AG08395 (cell line): ENCODE data around the gene LYL1.

Experiments used
- DNase-seq: peaks from one replicate; pipeline ENCODE4 v3.0.0; 2012; ENCODE audit warnings: mixed read lengths, low spot score

LYL1 gene

GRCh38 chr19:13092606-13093235, 9.9 kb downstream of the LYL1 start:
- DNase-seq: no peak

GRCh38 chr19:13092158-13092543, 10.5 kb downstream of the LYL1 start:
- no peak for DNase-seq

GRCh38 chr19:13091400-13092157, 11.1 kb downstream of the LYL1 start:
- peak; percentile 75 for DNase-seq

GRCh38 chr19:13090511-13091231, 12.0 kb downstream of the LYL1 start:
- DNase-seq: no peak

GRCh38 chr19:13089857-13090507, 12.7 kb downstream of the LYL1 start:
- DNase-seq: no peak

- DNase-seq: no peak
Observed at GRCh38 chr19:13089139-13089856, 13.4 kb downstream of the LYL1 start.

- no peak for DNase-seq
Observed at GRCh38 chr19:13087795-13088537, 14.7 kb downstream of the LYL1 start.

GRCh38 chr19:13087295-13087694, 15.4 kb downstream of the LYL1 start:
- DNase-seq: no peak

GRCh38 chr19:13086341-13086740, 16.3 kb downstream of the LYL1 start:
- DNase-seq: no peak

- no peak for DNase-seq
Observed at GRCh38 chr19:13085666-13086065, 17.0 kb downstream of the LYL1 start.

- DNase-seq: no peak
Observed at GRCh38 chr19:13083627-13084026, 19.0 kb downstream of the LYL1 start.

GRCh38 chr19:13083008-13083404, 19.7 kb downstream of the LYL1 start:
- DNase-seq: no peak

- DNase-seq: no peak
Observed at GRCh38 chr19:13082192-13083007, 20.3 kb downstream of the LYL1 start.

GRCh38 chr19:13079542-13079986, 23.1 kb downstream of the LYL1 start:
- DNase-seq: peak; percentile 65

GRCh38 chr19:13078897-13079541, 23.6 kb downstream of the LYL1 start:
- no peak for DNase-seq

- DNase-seq: no peak
Observed at GRCh38 chr19:13078381-13078780, 24.3 kb downstream of the LYL1 start.

- DNase-seq: no peak
Observed at GRCh38 chr19:13077240-13077639, 25.4 kb downstream of the LYL1 start.

GRCh38 chr19:13076787-13077186, 25.9 kb downstream of the LYL1 start:
- DNase-seq: no peak

- DNase-seq: no peak
Observed at GRCh38 chr19:13076320-13076719, 26.3 kb downstream of the LYL1 start.

- no peak for DNase-seq
Observed at GRCh38 chr19:13074378-13074777, 28.3 kb downstream of the LYL1 start.
